Measurements from ENCODE around the gene LRCH2. TPM values are rescaled to one million over a fixed set of nuclear protein-coding genes. Genes with fewer than 3 reads are reported as not detected.

LRCH2 gene
- total RNA-seq, 1 experiment from 2014 or later, result 6.6 TPM

DNA sequence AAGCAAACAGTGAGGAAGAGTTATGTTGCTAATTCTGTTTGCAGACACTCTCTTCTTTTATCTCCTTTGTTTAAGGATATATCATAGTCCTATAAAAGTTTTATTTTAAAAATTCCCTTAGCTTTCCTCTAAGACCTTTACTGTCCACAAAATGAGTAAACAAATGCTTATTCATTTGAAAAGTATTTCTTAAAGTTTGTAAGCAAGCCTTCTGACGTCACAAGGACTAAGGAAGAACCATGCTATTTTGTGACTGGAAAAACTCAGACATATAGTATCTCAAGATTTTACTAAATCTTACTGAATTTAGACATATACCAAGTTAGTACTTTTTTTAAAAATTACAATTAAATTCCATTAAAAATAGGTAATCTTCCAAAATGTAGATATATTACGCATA lies 49.9 kb downstream of the LRCH2 start:
- Histone ChIP-seq H2BK12ac (ENCODE audit: insufficient read length, low read depth, low read length) (no peak overlapping the region), H3K14ac (ENCODE audit: insufficient read depth, low read length) (no peak overlapping the region), H4K91ac (ENCODE audit: insufficient read length, low read depth, low read length) (no peak overlapping the region), H3K4me2 (ENCODE audit: insufficient read depth, insufficient read length, low read length) (no peak overlapping the region), H2BK5ac (ENCODE audit: insufficient read length, low read length) (no peak overlapping the region), H4K8ac (replicated peaks; ENCODE audit: insufficient read length, low read depth, low read length) (no peak overlapping the region), H3K27me3 (ENCODE audit: insufficient read depth, low read length) (no peaks in the 10 kb centered on the region), H3K27ac (ENCODE audit: insufficient read length, low read depth, low read length) (no peak overlapping the region), H3T11ph (ENCODE audit: low read length) (no peak overlapping the region), H2AK5ac (ENCODE audit: insufficient read length, low read length) (no peak overlapping the region), H4K20me1 (ENCODE audit: control insufficient read depth, insufficient read depth, insufficient read length) (no peaks in the 10 kb centered on the region), H3K56ac (ENCODE audit: insufficient read length, low read depth, low read length) (no peak overlapping the region), H3K79me1 (ENCODE audit: insufficient read depth, low read depth, low read length, poor library complexity, severe bottlenecking) (no peaks in the 10 kb centered on the region), H3K79me2 (ENCODE audit: insufficient read depth, low read length) (no peaks in the 10 kb centered on the region), H2BK20ac (ENCODE audit: low read depth, low read length, poor library complexity, severe bottlenecking) (no peak overlapping the region), H3K4me1 (ENCODE audit: insufficient read depth, low read length) (no peaks in the 10 kb centered on the region), H3K9ac (ENCODE audit: extremely low read depth, insufficient read length, low read length) (no peak overlapping the region), H4K5ac (ENCODE audit: insufficient read length, low read depth, low read length) (no peak overlapping the region), H2BK120ac (ENCODE audit: low read depth, low read length, poor library complexity, severe bottlenecking) (no peak overlapping the region), H3K9me3 (ENCODE audit: control insufficient read depth, low read depth, low read length) (no peaks in the 10 kb centered on the region), H3K4ac (ENCODE audit: low read depth, low read length) (no peak overlapping the region), H3K23ac (ENCODE audit: insufficient read length, low read depth, low read length) (no peak overlapping the region), H2BK15ac (ENCODE audit: low read depth, low read length) (no peak overlapping the region), H3K23me2 (ENCODE audit: insufficient read length, low read depth, low read length, poor library complexity, severe bottlenecking) (no peaks in the 10 kb centered on the region), H3K18ac (ENCODE audit: insufficient read length, low read depth, low read length) (no peak overlapping the region), H2AFZ (ENCODE audit: low read length) (no peak overlapping the region)
- no peak overlapping the region for H3K27ac Mint-ChIP-seq
- TF ChIP-seq, protein P1, sequence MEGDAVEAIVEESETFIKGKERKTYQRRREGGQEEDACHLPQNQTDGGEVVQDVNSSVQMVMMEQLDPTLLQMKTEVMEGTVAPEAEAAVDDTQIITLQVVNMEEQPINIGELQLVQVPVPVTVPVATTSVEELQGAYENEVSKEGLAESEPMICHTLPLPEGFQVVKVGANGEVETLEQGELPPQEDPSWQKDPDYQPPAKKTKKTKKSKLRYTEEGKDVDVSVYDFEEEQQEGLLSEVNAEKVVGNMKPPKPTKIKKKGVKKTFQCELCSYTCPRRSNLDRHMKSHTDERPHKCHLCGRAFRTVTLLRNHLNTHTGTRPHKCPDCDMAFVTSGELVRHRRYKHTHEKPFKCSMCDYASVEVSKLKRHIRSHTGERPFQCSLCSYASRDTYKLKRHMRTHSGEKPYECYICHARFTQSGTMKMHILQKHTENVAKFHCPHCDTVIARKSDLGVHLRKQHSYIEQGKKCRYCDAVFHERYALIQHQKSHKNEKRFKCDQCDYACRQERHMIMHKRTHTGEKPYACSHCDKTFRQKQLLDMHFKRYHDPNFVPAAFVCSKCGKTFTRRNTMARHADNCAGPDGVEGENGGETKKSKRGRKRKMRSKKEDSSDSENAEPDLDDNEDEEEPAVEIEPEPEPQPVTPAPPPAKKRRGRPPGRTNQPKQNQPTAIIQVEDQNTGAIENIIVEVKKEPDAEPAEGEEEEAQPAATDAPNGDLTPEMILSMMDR (conservative IDR thresholded peaks at IDR 0.05), result no peak
- no peak overlapping the region for H3K4me3 Mint-ChIP-seq
- H3K36me3 Mint-ChIP-seq (ENCODE audit: insufficient read depth in 1 of 3, low read depth in 3 of 3), result peaks cover 0 to 1% (median 0%) of the 10 kb centered on the region in 3 experiments; a peak in 3 of 7 replicates
- DNase-seq, result no peak
- no CpG with 5 or more reads among the region's 2 CpGs for WGBS (ENCODE audit: extremely low coverage, insufficient read length, low lambda C conversion rate)
- peaks cover 13 to 20% of the 10 kb centered on the region in 2 experiments for H3K4me1 Mint-ChIP-seq
- no peaks in the 10 kb centered on the region for H3K9me3 Mint-ChIP-seq
- no peaks in the 10 kb centered on the region for H3K27me3 Mint-ChIP-seq (ENCODE audit: low read depth)

Data from H9 (cell line).